Left lung (tissue), 10 donors: ENCODE data around the gene PANK3. TPM values are rescaled to one million over a fixed set of nuclear protein-coding genes. Genes with fewer than 3 reads are reported as not detected.
"Not testable (repeated sequence)": the region's sequence is repeated elsewhere in the genome, so short reads cannot be mapped to it uniquely, and the experiment has no call there.

Source experiments
- ATAC-seq: fragments of 200-7000 bp; cut with Tn5 transposase; one replicate; pipeline ENCODE4 v1.9.1; 2020; ENCODE audit warnings: moderate library complexity
- DNase-seq, 4 donors: peaks; one replicate each; pipeline ENCODE4 v3.0.0-alpha.2; 2013 to 2020
- H3K27ac ChIP-seq, 2 donors: fragments of 200-600 bp; sonication (generic) in 1 of 2; one replicate each; pipeline versions ENCODE4 v1.5.0 to v1.8.0; 2020 to 2021
- H3K27me3 ChIP-seq, 2 donors: fragments of 200-600 bp; sonication (generic) in 1 of 2; one replicate each; pipeline versions ENCODE4 v1.5.0 to v1.8.0; 2020 to 2021
- H3K36me3 ChIP-seq, 2 donors: fragments of 200-600 bp; sonication (generic) in 1 of 2; one replicate each; pipeline versions ENCODE4 v1.5.0 to v1.8.0; 2020 to 2021
- H3K4me1 ChIP-seq, 2 donors: fragments of 200-600 bp; one replicate each; pipeline ENCODE4 v1.8.0; 2021
- H3K4me3 ChIP-seq, 2 donors: fragments of 200-600 bp; sonication (generic) in 1 of 2; one replicate each; pipeline versions ENCODE4 v1.5.0 to v1.8.0; 2020 to 2021; ENCODE audit warnings: mild to moderate bottlenecking in 1 of 2
- H3K9me3 ChIP-seq, 2 donors: fragments of 200-600 bp; sonication (generic) in 1 of 2; one replicate each; pipeline versions ENCODE4 v1.5.0 to v1.8.0; 2020 to 2021
- CTCF ChIP-seq, 2 donors: fragments of 200-600 bp; sonication (generic) in 1 of 2; IDR thresholded peaks; one replicate each; pipeline versions ENCODE4 v1.5.0 to v1.8.0; 2021; ENCODE audit warnings: antibody characterized with exemption in 2 of 2
- intact Hi-C, 2 donors: fragments of 100-400 bp; cut with DNase I; formaldehyde crosslinking; loops; one replicate each; pipeline versions ENCODE4 v1.11.2 to v1.14.2; 2022
- polyA plus RNA-seq, 6 donors: library from polyadenylated mRNA; unstranded; fragments of 120-200 nt; gene quantifications; one replicate each; pipeline ENCODE4 v1.2.1, GENCODE V29; 2013; ENCODE audit not compliant: insufficient read length in 6 of 6
- total RNA-seq, 2 donors: library from RNA; stranded (reverse); fragmentation: NEBNext Ultra II Directional; extraction: Animal tissue kit (Norgen Biotek cat#: 25700); gene quantifications; one replicate each; pipeline ENCODE4 v1.2.1, GENCODE V29; 2021
- donor health status: DM: no; HTN: yes; CAD: no.
- donor health status: DM: no; HTN: no; CAD: no.

PANK3 gene
- total and polyA plus RNA-seq, 8 donors, result 48.1 to 73.0 (median 52.7) TPM

- no peaks in the 10 kb centered on the region for H3K36me3 ChIP-seq
- intact Hi-C loops, result no loop called here
- no peaks in the 10 kb centered on the region for H3K4me1 ChIP-seq
- no peak overlapping the region for H3K27ac ChIP-seq
- no peak overlapping the region for H3K4me3 ChIP-seq
- H3K27me3 ChIP-seq, result no peaks in the 10 kb centered on the region
- ATAC-seq (no peak), DNase-seq (no peak)
- no peak for TF ChIP-seq CTCF (IDR thresholded peaks at IDR 0.05)
- H3K9me3 ChIP-seq, result no peaks in the 10 kb centered on the region
Measured at GRCh38 chr5:168599826-168600225, 20.7 kb upstream of the PANK3 start.

GRCh38 chr5:168598639-168599038 lies 19.5 kb upstream of the PANK3 start:
- intact Hi-C loops, result no loop called here
- DNase-seq (no peak), ATAC-seq (no peak)
- Histone ChIP-seq H3K27ac (no peak overlapping the region), H3K27me3 (no peaks in the 10 kb centered on the region), H3K9me3 (no peaks in the 10 kb centered on the region), H3K36me3 (no peaks in the 10 kb centered on the region), H3K4me1 (no peaks in the 10 kb centered on the region), H3K4me3 (no peak overlapping the region)
- TF ChIP-seq CTCF (IDR thresholded peaks at IDR 0.05), result no peak

DNA sequence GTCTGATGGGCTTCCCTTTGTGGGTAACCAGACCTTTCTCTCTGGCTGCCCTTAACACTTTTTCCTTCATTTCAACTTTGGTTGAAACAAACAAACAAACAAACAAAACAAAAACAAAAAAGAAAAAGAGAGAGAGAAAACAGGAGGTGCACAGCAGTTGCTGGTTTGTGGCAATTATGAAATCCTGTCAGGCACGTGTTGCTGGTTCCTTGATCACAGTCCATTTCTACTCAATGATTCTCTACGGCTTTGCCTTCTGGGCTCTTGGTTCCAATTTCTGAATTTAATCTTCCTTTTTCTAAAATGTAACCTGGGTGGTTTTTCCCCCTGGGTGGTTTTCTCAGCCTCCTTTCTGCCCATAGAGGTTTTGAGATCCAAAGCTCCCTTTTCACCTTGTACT lies 17.8 kb upstream of the PANK3 start:
- ATAC-seq, result no peak
- Histone ChIP-seq H3K27ac (no peak overlapping the region), H3K36me3 (no peaks in the 10 kb centered on the region), H3K27me3 (no peaks in the 10 kb centered on the region), H3K9me3 (no peaks in the 10 kb centered on the region), H3K4me3 (no peak overlapping the region), H3K4me1 (no peaks in the 10 kb centered on the region)
- DNase-seq, result no peak
- intact Hi-C loops, result no loop called here
- no peak for TF ChIP-seq CTCF (IDR thresholded peaks at IDR 0.05)

GRCh38 chr5:168596122-168596521 lies 17.0 kb upstream of the PANK3 start:
- not testable (repeated sequence) for DNase-seq, H3K4me3 ChIP-seq, H3K36me3 ChIP-seq

GRCh38 chr5:168592014-168592368 lies 12.8 kb upstream of the PANK3 start:
- H3K27me3 ChIP-seq, result peaks cover 0 to 8% of the 10 kb centered on the region in 2 donors
- H3K9me3 ChIP-seq, result no peaks in the 10 kb centered on the region
- no peaks in the 10 kb centered on the region for H3K36me3 ChIP-seq
- intact Hi-C loops, result no loop called here
- TF ChIP-seq CTCF (IDR thresholded peaks at IDR 0.05), result no peak
- DNase-seq (peak in 1 of 4 donors; percentile 32), ATAC-seq (peak; percentile 39)
- H3K4me1 ChIP-seq, result no peaks in the 10 kb centered on the region
- no peak overlapping the region for H3K4me3 ChIP-seq
- no peak overlapping the region for H3K27ac ChIP-seq

More at GRCh38 chr5:168596122-168596521, 17.0 kb upstream of the PANK3 start:
- H3K27me3 ChIP-seq, H3K4me1 ChIP-seq, ATAC-seq, H3K27ac ChIP-seq, H3K9me3 ChIP-seq, intact Hi-C loops: not testable (repeated sequence)

GRCh38 chr5:168591302-168592013 lies 12.3 kb upstream of the PANK3 start:
- no peaks in the 10 kb centered on the region for H3K4me1 ChIP-seq
- no peaks in the 10 kb centered on the region for H3K9me3 ChIP-seq
- TF ChIP-seq CTCF (IDR thresholded peaks at IDR 0.05), result no peak
- H3K4me3 ChIP-seq, result no peak overlapping the region
- DNase-seq (no peak), ATAC-seq (no peak)
- no peak overlapping the region for H3K27ac ChIP-seq
- intact Hi-C loops, result no loop called here
- no peaks in the 10 kb centered on the region for H3K36me3 ChIP-seq
- H3K27me3 ChIP-seq, result peaks cover 0 to 10% of the 10 kb centered on the region in 2 donors
